Activated T-helper 17 cell treated with anti-CD3 and anti-CD28 coated beads, Interleukin-2, amount 50 U/mL, for 72 hours (primary cell): ENCODE data around the gene CSNK1G1. TPM values are rescaled to one million over a fixed set of nuclear protein-coding genes. Genes with fewer than 3 reads are reported as not detected.

Experiments
- ATAC-seq: fragments of 150-1000 bp; cut with Tn5 transposase; replicated peaks from 2 replicates; pipeline ENCODE4 v1.10.0; 2021; ENCODE audit warnings: mild to moderate bottlenecking, moderate library complexity
- H3K27ac Mint-ChIP-seq: one replicate; pipeline ENCODE4 v1.8.0; 2022; ENCODE audit warnings: mixed read lengths
- H3K27me3 Mint-ChIP-seq: one replicate; pipeline ENCODE4 v1.8.0; 2022; ENCODE audit warnings: mixed read lengths
- H3K36me3 Mint-ChIP-seq: one replicate; pipeline ENCODE4 v1.8.0; 2022; ENCODE audit warnings: low read depth, mild to moderate bottlenecking, mixed read lengths
- H3K4me1 Mint-ChIP-seq: one replicate; pipeline ENCODE4 v1.8.0; 2022; ENCODE audit warnings: mixed read lengths
- H3K4me3 Mint-ChIP-seq: one replicate; pipeline ENCODE4 v1.8.0; 2022; ENCODE audit warnings: mild to moderate bottlenecking, mixed read lengths
- H3K9me3 Mint-ChIP-seq: one replicate; pipeline ENCODE4 v1.8.0; 2022; ENCODE audit warnings: mixed read lengths
- total RNA-seq, 2 donors: library from RNA; stranded (reverse); gene quantifications; one replicate each; pipeline ENCODE4 v1.2.3, GENCODE V29; 2022

CSNK1G1 gene
- total RNA-seq, 2 donors from 2014 or later, result 34.5 to 38.0 TPM

- H3K4me1 Mint-ChIP-seq, result peaks cover 7% of the 10 kb centered on the region
Observed at GRCh38 chr15:64146885-64147681, 208.9 kb downstream of the CSNK1G1 start.

DNA sequence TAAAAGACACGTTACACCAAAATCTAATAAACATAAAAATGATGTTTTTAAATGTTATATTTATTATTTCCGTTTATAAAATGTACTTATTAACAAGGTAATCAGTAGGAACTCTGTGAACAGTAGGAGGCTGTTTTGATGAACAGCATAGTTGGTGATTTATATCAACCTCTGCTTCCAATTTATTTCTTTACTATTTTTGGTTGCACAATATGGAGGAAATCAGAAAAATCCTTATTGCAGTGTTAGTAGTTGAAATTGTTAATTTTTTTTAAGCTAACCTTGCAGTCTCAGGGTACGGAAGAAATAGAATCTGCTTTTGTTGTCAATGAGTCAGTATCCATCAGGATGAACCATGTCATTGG lies 209.5 kb downstream of the CSNK1G1 start:
- ATAC-seq, result no peak
- H3K27me3 Mint-ChIP-seq, result peaks cover 4% of the 10 kb centered on the region
- no peak overlapping the region for H3K4me3 Mint-ChIP-seq

More at GRCh38 chr15:64146885-64147681, 208.9 kb downstream of the CSNK1G1 start:
- H3K27me3 Mint-ChIP-seq, result peaks cover 4% of the 10 kb centered on the region
- H3K27ac Mint-ChIP-seq, result no peak overlapping the region
- no peaks in the 10 kb centered on the region for H3K9me3 Mint-ChIP-seq
- peaks cover 27% of the 10 kb centered on the region for H3K36me3 Mint-ChIP-seq
- no peak for ATAC-seq
- H3K4me3 Mint-ChIP-seq, result no peak overlapping the region

DNA sequence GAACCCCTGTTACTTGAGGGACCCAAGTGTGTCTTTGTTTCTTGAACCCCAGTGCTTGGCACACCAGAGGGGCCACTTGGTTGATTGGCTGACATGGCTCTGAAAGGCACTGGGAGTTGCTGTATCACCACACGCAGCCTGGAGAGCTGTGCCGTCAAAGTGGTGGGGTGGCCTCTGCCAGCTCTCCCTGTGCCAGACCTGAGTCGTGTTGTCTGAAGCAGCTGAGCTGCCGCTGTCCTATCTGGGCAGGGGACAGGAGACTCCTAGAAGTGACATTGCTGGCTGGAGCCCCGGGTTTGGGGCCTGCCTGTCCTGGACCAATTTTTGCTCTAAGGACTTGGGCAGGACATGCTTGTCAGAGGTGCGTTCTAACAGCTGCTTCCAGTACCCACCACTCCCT lies 209.9 kb downstream of the CSNK1G1 start:
- Mint-ChIP-seq H3K36me3 (peaks cover 37% of the 10 kb centered on the region), H3K9me3 (no peaks in the 10 kb centered on the region), H3K4me3 (no peak overlapping the region), H3K27ac (no peak overlapping the region), H3K27me3 (peaks cover 3% of the 10 kb centered on the region), H3K4me1 (peaks cover 7% of the 10 kb centered on the region)
- no peak for ATAC-seq

More for the DNA sequence above, 209.5 kb downstream of the CSNK1G1 start:
- H3K9me3 Mint-ChIP-seq, result no peaks in the 10 kb centered on the region
- peaks cover 7% of the 10 kb centered on the region for H3K4me1 Mint-ChIP-seq
- H3K36me3 Mint-ChIP-seq, result peaks cover 32% of the 10 kb centered on the region
- no peak overlapping the region for H3K27ac Mint-ChIP-seq

DNA sequence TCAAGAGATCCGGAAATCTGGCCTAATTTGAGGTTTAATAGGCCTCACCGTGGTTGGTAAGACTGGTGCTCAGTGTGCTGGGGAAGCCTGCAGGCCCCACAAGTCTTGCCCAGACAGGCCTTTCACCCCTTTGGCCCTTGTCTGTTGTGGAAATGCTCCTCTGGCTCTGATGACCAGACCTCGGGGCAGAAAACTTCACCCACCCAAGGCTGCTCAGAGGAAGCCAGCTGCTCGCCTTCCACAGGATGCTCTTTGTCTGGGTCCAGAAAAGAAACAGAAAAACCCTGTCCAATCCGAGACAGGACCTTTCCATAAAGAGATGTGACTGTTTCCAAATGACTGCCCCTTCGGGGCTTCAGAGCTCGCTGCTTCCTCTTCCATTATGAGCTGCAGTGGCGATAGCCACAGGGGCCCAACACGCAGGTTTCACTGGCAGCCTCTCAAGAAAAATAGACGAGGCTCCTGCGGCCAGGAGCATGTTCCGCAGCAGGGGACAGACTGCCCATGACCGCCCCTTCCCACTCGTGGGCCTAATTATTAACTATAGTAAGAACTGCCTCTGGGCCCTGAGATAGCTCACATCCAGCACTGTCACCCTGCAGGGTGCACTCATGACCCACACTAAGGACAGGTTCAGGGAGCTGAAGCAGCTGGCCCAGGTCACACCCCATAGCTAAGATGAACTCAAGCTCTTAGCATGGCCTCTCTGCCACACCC lies 211.2 kb downstream of the CSNK1G1 start:
- H3K27ac Mint-ChIP-seq, result no peak overlapping the region
- no peaks in the 10 kb centered on the region for H3K27me3 Mint-ChIP-seq
- no peaks in the 10 kb centered on the region for H3K9me3 Mint-ChIP-seq
- ATAC-seq, result no peak
- H3K4me3 Mint-ChIP-seq, result no peak overlapping the region
- H3K4me1 Mint-ChIP-seq, result peaks cover 5% of the 10 kb centered on the region
- peaks cover 47% of the 10 kb centered on the region for H3K36me3 Mint-ChIP-seq

DNA sequence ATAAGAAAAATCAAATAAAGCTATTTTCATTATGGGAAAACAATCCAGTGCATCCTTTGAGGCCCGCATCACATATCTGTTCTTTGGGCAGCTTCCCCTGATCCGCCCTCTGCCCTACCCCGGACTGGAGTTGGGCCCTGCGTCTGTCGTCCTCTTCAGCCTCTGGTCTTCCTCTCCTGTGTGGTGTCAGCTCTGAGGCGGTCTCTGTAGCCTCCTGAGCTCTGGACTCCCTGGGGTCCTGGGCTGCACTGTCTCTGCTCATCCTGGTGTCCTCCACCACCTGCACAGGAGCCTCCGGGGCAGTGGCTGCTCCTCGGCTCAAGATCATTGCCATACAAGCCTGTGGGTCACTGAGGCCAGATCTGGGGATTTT lies 211.8 kb downstream of the CSNK1G1 start:
- Mint-ChIP-seq H3K27me3 (no peaks in the 10 kb centered on the region), H3K4me3 (no peak overlapping the region), H3K36me3 (peaks cover 47% of the 10 kb centered on the region), H3K9me3 (no peaks in the 10 kb centered on the region), H3K27ac (no peak overlapping the region), H3K4me1 (no peaks in the 10 kb centered on the region)
- ATAC-seq, result no peak

DNA sequence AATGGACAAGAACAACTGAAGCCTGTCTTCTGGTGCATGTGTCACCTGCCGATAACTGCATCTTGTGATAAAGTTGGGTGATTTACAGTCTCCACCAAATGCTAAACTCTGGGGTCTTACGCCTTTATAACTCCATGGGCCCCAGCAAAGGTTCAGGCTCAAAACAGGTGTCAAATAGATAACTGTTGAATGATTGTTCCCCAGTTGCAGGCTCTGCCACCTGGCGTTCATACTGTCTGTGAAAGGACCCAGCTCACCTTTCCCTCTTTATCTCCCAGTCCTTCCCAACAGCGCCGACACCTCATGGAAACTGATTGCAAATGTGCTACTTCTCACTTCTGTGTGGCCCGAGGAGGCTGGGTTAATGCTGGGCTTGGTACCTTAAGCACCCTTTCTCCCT lies 212.7 kb downstream of the CSNK1G1 start:
- H3K27ac Mint-ChIP-seq, result no peak overlapping the region
- H3K9me3 Mint-ChIP-seq, result no peaks in the 10 kb centered on the region
- no peaks in the 10 kb centered on the region for H3K4me1 Mint-ChIP-seq
- no peaks in the 10 kb centered on the region for H3K27me3 Mint-ChIP-seq
- no peak for ATAC-seq
- H3K36me3 Mint-ChIP-seq, result peaks cover 54% of the 10 kb centered on the region
- no peak overlapping the region for H3K4me3 Mint-ChIP-seq

DNA sequence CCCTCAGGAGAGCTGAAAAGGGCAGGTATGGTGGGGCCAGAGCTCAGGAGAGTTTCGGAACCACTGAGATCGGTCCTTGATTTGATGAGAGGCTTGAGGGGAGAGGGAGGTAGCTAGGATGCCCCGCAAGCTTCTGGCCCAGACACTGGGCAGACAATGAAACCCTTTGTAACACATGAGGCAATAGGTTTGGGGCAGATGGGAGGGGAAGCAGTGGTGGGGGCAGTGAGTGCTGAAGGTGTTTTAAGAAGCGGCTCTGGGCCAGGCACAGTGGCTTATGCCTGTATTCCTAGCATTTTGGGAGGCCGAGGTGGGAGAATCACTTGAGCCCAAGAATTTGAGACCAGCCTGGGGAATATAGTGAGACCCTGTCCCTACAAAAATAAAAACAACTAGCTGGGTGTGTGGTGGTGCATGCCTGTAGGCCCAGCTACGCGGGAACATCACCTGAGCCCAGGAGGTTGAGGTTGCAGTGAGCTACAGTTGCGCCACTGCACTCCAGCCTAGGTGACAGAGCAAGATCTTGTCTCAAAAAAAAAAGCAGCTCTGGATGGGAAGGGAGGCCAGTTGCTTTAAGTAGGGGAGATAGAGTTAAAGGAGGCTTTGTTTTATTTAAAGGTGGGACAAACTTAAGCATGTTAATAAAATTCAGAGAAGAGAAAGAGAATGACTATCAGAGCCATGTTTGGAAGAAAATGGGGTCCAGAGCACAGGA lies 214.0 kb downstream of the CSNK1G1 start:
- Mint-ChIP-seq H3K27ac (no peak overlapping the region), H3K27me3 (no peaks in the 10 kb centered on the region), H3K9me3 (no peaks in the 10 kb centered on the region), H3K4me1 (no peaks in the 10 kb centered on the region), H3K36me3 (peaks cover 68% of the 10 kb centered on the region), H3K4me3 (no peak overlapping the region)
- ATAC-seq, result no peak

- no peak for ATAC-seq
- Mint-ChIP-seq H3K27ac (no peak overlapping the region), H3K4me3 (no peak overlapping the region), H3K27me3 (no peaks in the 10 kb centered on the region), H3K36me3 (peaks cover 86% of the 10 kb centered on the region), H3K9me3 (no peaks in the 10 kb centered on the region), H3K4me1 (no peaks in the 10 kb centered on the region)
Observed at GRCh38 chr15:64138331-64138941, 217.5 kb downstream of the CSNK1G1 start.

GRCh38 chr15:64137226-64137833 lies 218.6 kb downstream of the CSNK1G1 start:
- peaks cover 90% of the 10 kb centered on the region for H3K36me3 Mint-ChIP-seq
- ATAC-seq, result no peak
- H3K9me3 Mint-ChIP-seq, result no peaks in the 10 kb centered on the region
- H3K4me3 Mint-ChIP-seq, result no peak overlapping the region
- no peaks in the 10 kb centered on the region for H3K4me1 Mint-ChIP-seq
- H3K27me3 Mint-ChIP-seq, result no peaks in the 10 kb centered on the region
- no peak overlapping the region for H3K27ac Mint-ChIP-seq

- no peaks in the 10 kb centered on the region for H3K4me1 Mint-ChIP-seq
Observed at GRCh38 chr15:64136347-64136746, 219.6 kb downstream of the CSNK1G1 start.

GRCh38 chr15:64134345-64134829 lies 221.6 kb downstream of the CSNK1G1 start:
- H3K27ac Mint-ChIP-seq, result no peak overlapping the region
- no peaks in the 10 kb centered on the region for H3K4me1 Mint-ChIP-seq
- peaks cover 96% of the 10 kb centered on the region for H3K36me3 Mint-ChIP-seq
- H3K9me3 Mint-ChIP-seq, result no peaks in the 10 kb centered on the region
- H3K27me3 Mint-ChIP-seq, result no peaks in the 10 kb centered on the region
- no peak for ATAC-seq
- H3K4me3 Mint-ChIP-seq, result no peak overlapping the region

More at GRCh38 chr15:64136347-64136746, 219.6 kb downstream of the CSNK1G1 start:
- Mint-ChIP-seq H3K27ac (no peak overlapping the region), H3K9me3 (no peaks in the 10 kb centered on the region), H3K27me3 (no peaks in the 10 kb centered on the region), H3K4me3 (no peak overlapping the region), H3K36me3 (peaks cover 90% of the 10 kb centered on the region)
- no peak for ATAC-seq

DNA sequence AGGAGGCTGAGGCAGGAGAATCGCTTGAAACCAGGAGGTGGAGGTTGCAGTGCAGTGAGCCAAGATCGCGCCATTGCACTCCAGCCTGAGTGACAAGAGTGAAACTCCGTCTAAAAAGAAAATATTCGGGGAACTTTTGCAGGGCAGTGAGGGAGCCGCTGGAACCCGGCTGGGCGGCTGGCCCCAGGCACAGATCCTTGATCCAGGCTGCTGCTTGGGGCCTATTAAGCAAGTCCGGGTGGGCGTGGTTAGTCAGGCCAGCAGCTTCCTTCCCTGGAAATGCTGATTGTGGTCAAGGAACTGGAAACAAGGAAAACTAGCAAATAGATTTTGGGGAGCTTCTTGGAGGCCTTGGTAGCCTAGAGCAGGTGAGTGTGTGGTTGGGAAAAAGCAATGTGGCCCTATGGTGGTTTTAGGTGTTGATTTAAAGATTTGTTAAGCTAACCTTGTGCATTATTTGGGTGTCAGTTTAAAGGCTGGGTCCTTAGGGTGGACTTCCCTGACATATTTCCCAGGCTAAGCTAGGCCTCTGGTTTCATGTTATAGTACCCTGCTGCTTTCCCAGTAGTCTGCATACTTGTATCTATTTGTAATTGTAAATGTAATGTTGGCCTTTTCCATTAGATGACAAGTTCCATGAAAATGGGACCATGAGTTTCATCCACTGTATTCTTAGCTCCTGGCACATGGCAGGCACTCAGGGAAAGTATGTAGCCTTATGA lies 222.2 kb downstream of the CSNK1G1 start:
- peaks cover 100% of the 10 kb centered on the region for H3K36me3 Mint-ChIP-seq

DNA sequence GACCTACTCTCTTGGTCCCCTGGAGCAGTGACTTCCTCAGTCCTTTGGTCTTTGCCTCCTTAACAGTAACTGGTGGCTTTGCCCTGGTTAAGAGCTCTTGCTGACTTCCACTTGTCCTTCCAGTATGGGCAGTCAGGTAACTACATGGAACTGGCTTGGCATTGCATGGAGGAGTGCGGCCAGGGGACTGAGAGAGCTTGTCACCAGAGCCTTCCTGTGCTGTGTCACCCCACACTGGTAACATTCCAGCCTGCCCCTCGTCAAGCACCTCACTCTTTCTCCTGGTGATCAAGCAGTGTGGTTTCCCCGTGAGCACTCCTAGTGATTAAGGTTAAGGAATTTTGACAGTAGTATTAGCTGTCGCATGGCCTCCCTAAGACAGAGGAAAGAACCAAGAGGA lies 223.8 kb downstream of the CSNK1G1 start:
- ATAC-seq, result no peak
- H3K27ac Mint-ChIP-seq, result peak overlapping the region; percentile 75
- H3K27me3 Mint-ChIP-seq, result no peaks in the 10 kb centered on the region
- peaks cover 100% of the 10 kb centered on the region for H3K36me3 Mint-ChIP-seq
- no peak overlapping the region for H3K4me3 Mint-ChIP-seq
- H3K4me1 Mint-ChIP-seq, result no peaks in the 10 kb centered on the region
- H3K9me3 Mint-ChIP-seq, result no peaks in the 10 kb centered on the region

More for the DNA sequence above, 222.2 kb downstream of the CSNK1G1 start:
- Mint-ChIP-seq H3K27ac (no peak overlapping the region), H3K27me3 (no peaks in the 10 kb centered on the region), H3K9me3 (no peaks in the 10 kb centered on the region), H3K4me3 (no peak overlapping the region), H3K4me1 (no peaks in the 10 kb centered on the region)
- no peak for ATAC-seq
